ENCODE results near the gene BRI3.

- TF ChIP-seq REST (IDR thresholded peaks at IDR 0.05; ENCODE audit: borderline replicate concordance in 1 of 2, low read depth in 1 of 2, low read length in 2 of 2) (no peak), EP300 (IDR thresholded peaks at IDR 0.05; ENCODE audit: low read depth in 2 of 2, low read length in 2 of 2) (no peak), EP300 (CRISPR knock-in tag; IDR thresholded peaks at IDR 0.05; ENCODE audit: borderline replicate concordance) (no peak), CTCF (CRISPR knock-in tag; IDR thresholded peaks at IDR 0.05) (no peak), KAT8 (CRISPR knock-in tag; IDR thresholded peaks at IDR 0.05) (no peak), AFF4 (CRISPR knock-in tag; IDR thresholded peaks at IDR 0.05) (no peak), HNRNPH1 (optimal IDR thresholded peaks at IDR 0.05; ENCODE audit: low read depth, low read length) (no peak)
These were observed 20.4 kb downstream of the BRI3 start for GRCh38 chr7:98301693-98302470.
